Ishikawa (cell line): ENCODE data around the gene PPP3CB.

Experiments used
- CEBPB ChIP-seq: IDR thresholded peaks from 2 replicates; pipeline ENCODE4 v1.6.1; 2012
- CREB1 ChIP-seq: IDR thresholded peaks from 2 replicates; pipeline ENCODE4 v1.6.1; 2012; ENCODE audit warnings: low read depth
- EGR1 ChIP-seq: IDR thresholded peaks from 2 replicates; pipeline ENCODE4 v1.6.1; 2012
- EP300 ChIP-seq: IDR thresholded peaks from 2 replicates; pipeline ENCODE4 v1.6.1; 2012; ENCODE audit warnings: borderline replicate concordance
- FOXM1 ChIP-seq: IDR thresholded peaks from 2 replicates; pipeline ENCODE4 v1.6.1; 2012; ENCODE audit warnings: low read depth, borderline replicate concordance
- MAX ChIP-seq: IDR thresholded peaks from 2 replicates; pipeline ENCODE4 v1.6.1; 2012
- NFIC ChIP-seq: IDR thresholded peaks from 2 replicates; pipeline ENCODE4 v1.6.1; 2012
- RAD21 ChIP-seq: IDR thresholded peaks from 2 replicates; pipeline ENCODE4 v1.6.1; 2012; ENCODE audit warnings: low read depth
- REST ChIP-seq: IDR thresholded peaks from 2 replicates; pipeline ENCODE4 v1.6.1; 2012; ENCODE audit warnings: low read depth, mild to moderate bottlenecking
- TAF1 ChIP-seq: IDR thresholded peaks from 2 replicates; pipeline ENCODE4 v1.6.1; 2012; ENCODE audit warnings: low read depth, mild to moderate bottlenecking
- TCF12 ChIP-seq: IDR thresholded peaks from 2 replicates; pipeline ENCODE4 v1.6.1; 2012; ENCODE audit warnings: low read depth
- TEAD4 ChIP-seq: IDR thresholded peaks from 2 replicates; pipeline ENCODE4 v1.6.1; 2012
- YY1 ChIP-seq: IDR thresholded peaks from 2 replicates; pipeline ENCODE4 v1.6.1; 2012; ENCODE audit warnings: low read depth
- ZBTB7A ChIP-seq: IDR thresholded peaks from 2 replicates; pipeline ENCODE4 v1.6.1; 2012; ENCODE audit warnings: low read depth
- TF ChIP-seq, protein P1 (sequence below): IDR thresholded peaks from 2 replicates; pipeline ENCODE4 v1.6.1; 2012

The PPP3CB gene

GRCh38 chr10:73519336-73519735 lies 23.5 kb upstream of the PPP3CB start:
- TF ChIP-seq CEBPB (no peak), YY1 (no peak), EGR1 (no peak), CREB1 (no peak), TEAD4 (no peak), RAD21 (no peak), REST (no peak), TAF1 (no peak), FOXM1 (no peak), EP300 (no peak), NFIC (no peak), ZBTB7A (no peak)

- no peak for TF ChIP-seq CREB1
- no peak for TF ChIP-seq REST
- no peak for TF ChIP-seq TCF12
- no peak for TF ChIP-seq EP300
- TF ChIP-seq EGR1 = no peak
- no peak for TF ChIP-seq YY1
Observed at GRCh38 chr10:73517166-73517888, 21.5 kb upstream of the PPP3CB start.

- TF ChIP-seq TCF12 (no peak), EGR1 (no peak), ZBTB7A (no peak), REST (no peak), NFIC (no peak), TEAD4 (no peak), TAF1 (no peak), EP300 (no peak), RAD21 (no peak), YY1 (no peak), CEBPB (no peak), FOXM1 (no peak), MAX (no peak)
- TF ChIP-seq, protein P1, sequence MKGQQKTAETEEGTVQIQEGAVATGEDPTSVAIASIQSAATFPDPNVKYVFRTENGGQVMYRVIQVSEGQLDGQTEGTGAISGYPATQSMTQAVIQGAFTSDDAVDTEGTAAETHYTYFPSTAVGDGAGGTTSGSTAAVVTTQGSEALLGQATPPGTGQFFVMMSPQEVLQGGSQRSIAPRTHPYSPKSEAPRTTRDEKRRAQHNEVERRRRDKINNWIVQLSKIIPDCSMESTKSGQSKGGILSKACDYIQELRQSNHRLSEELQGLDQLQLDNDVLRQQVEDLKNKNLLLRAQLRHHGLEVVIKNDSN = no peak
Observed at GRCh38 chr10:73512207-73512743, 16.5 kb upstream of the PPP3CB start.

DNA sequence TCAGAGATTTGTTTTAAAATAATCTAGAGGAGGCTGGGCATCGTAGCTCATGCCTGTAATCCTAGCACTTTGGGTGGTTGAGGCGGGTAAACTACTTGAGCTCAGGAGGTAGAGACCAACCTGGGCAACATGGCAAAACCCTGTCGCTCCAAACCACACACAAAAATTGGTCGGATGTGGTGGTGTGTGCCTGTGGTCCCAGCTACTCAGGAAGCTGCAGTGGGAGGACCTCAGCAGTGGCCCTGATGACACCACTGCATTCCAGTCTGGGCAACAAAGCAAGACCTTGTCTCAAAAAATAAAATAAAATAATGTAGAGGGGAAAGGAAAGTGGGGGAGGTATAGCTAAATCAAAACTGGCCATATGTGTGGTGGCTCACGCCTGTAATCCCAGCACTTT lies 13.9 kb upstream of the PPP3CB start:
- TF ChIP-seq TCF12 (no peak), CREB1 (no peak), REST (no peak), YY1 (no peak), TAF1 (no peak), EGR1 (no peak), FOXM1 (no peak), CEBPB (no peak), NFIC (no peak), RAD21 (no peak)
